K562 (cell line): ENCODE measurements around the gene TBC1D10A. TPM values are rescaled to one million over a fixed set of nuclear protein-coding genes. Genes with fewer than 3 reads are reported as not detected.

Source experiments
- ATAC-seq: fragments of 200-7000 bp; cut with Tn5 transposase; 3 replicates; pipeline ENCODE4 v1.9.1; 2020; ENCODE audit warnings: moderate library complexity
- BruUV-seq: library from RNA; stranded (reverse); fragments of 400-500 nt; replicated peaks from 2 replicates; lab custom pipeline; 2021; lab: Mats Ljungman, UMichigan
- CTCF ChIA-PET: fragments of 300-600 bp; formaldehyde crosslinking; extraction: SDS; loops from one replicate; lab custom pipeline; 2021; ENCODE audit warnings: low intra/inter-chr PET ratio; lab: Yijun Ruan, JAX
- POLR2A ChIA-PET: fragments of 300-600, 350-650 bp; sonication (Branson Sonifier 250); formaldehyde crosslinking; extraction: SDS; loops from one replicate; lab custom pipeline; 2021; ENCODE audit warnings: antibody characterized with exemption, inconsistent platforms; lab: Yijun Ruan, JAX
- DNase-seq, 4 experiments: peaks; one replicate each; pipeline versions ENCODE4 v3.0.0 to v3.0.0-alpha.2; 2011 to 2018; ENCODE audit warnings: low spot score in 3 of 4, mixed read lengths in 3 of 4; ENCODE audit errors: extremely low read depth in 1 of 4
- FAIRE-seq: peaks from 2 replicates; lab custom pipeline; 2011; peaks lifted over from hg19 to GRCh38; lab: Jason Lieb, UNC
- H2AFZ ChIP-seq: 2 replicates; pipeline ENCODE4 v1.6.0; 2011; ENCODE audit warnings: low read depth, low read length, control low read depth, inconsistent platforms
- H3K27ac ChIP-seq: fragments of 200-600 bp; 3 replicates; pipeline ENCODE4 v1.8.0; 2011; ENCODE audit warnings: low read depth, mild to moderate bottlenecking, control low read depth, inconsistent platforms, low read length, moderate library complexity, mixed read lengths; ENCODE audit errors: extremely low read depth
- H3K27me3 ChIP-seq, 2 experiments: fragments of 300-600 bp in 1 of 2; 2 replicates in 1 of 2; 3 replicates in 1 of 2; pipeline versions ENCODE4 v1.6.0 to v1.8.0; 2011; ENCODE audit warnings: inconsistent platforms in 2 of 2, low read length in 2 of 2, mild to moderate bottlenecking in 1 of 2, mixed read lengths in 1 of 2, moderate library complexity in 1 of 2; ENCODE audit not compliant: control insufficient read depth in 2 of 2, insufficient read depth in 2 of 2
- H3K36me3 ChIP-seq: fragments of 300-600 bp; 3 replicates; pipeline ENCODE4 v1.8.0; 2011; ENCODE audit warnings: mild to moderate bottlenecking, low read length, inconsistent platforms; ENCODE audit not compliant: control insufficient read depth, insufficient read depth
- H3K4me1 ChIP-seq, 2 experiments: fragments of 200-600 bp in 1 of 2; replicated peaks in 1 of 2; 2 replicates in 1 of 2; 3 replicates in 1 of 2; pipeline versions ENCODE4 v1.5.1 to v1.8.0; 2011; ENCODE audit warnings: inconsistent platforms in 2 of 2, low read length in 2 of 2, mild to moderate bottlenecking in 1 of 2, mixed read lengths in 1 of 2, moderate library complexity in 1 of 2; ENCODE audit not compliant: control insufficient read depth in 2 of 2, insufficient read depth in 2 of 2
- H3K4me2 ChIP-seq: 2 replicates; pipeline ENCODE4 v1.6.1; 2011; ENCODE audit warnings: low read length, control low read depth, inconsistent platforms, mixed read lengths; ENCODE audit not compliant: insufficient read depth
- H3K4me3 ChIP-seq: fragments of 200-600 bp; sonication (generic), shearing (Covaris generic); 2 replicates; pipeline ENCODE4 v1.5.1; 2016; ENCODE audit warnings: control low read depth, inconsistent platforms
- H3K79me2 ChIP-seq: fragments of 200-600 bp; 3 replicates; pipeline ENCODE4 v1.8.0; 2011; ENCODE audit warnings: low read length, inconsistent platforms; ENCODE audit not compliant: control insufficient read depth, insufficient read depth
- H3K9ac ChIP-seq, 2 experiments: 2 replicates each; pipeline versions ENCODE4 v1.6.0 to v1.6.1; 2011; ENCODE audit warnings: low read depth in 2 of 2, low read length in 2 of 2, control low read depth in 1 of 2, inconsistent platforms in 1 of 2, mild to moderate bottlenecking in 1 of 2, mixed read lengths in 1 of 2; ENCODE audit not compliant: insufficient read depth in 1 of 2
- H3K9me1 ChIP-seq: one replicate; pipeline ENCODE4 v1.6.0; 2011; ENCODE audit warnings: inconsistent platforms, mild to moderate bottlenecking, low read length, moderate library complexity; ENCODE audit not compliant: control insufficient read depth, insufficient read depth
- H3K9me3 ChIP-seq: replicated peaks from 2 replicates; pipeline ENCODE4 v1.5.1; 2011; ENCODE audit warnings: low read depth, low read length, inconsistent platforms; ENCODE audit not compliant: control insufficient read depth, insufficient read depth
- H4K20me1 ChIP-seq: replicated peaks from 2 replicates; pipeline ENCODE4 v1.6.1; 2011; ENCODE audit warnings: low read length, inconsistent platforms, mixed read lengths; ENCODE audit not compliant: control insufficient read depth, insufficient read depth
- CXXC5 ChIP-seq: fragments of 250-450 bp; sonication (Bioruptor Pico); IDR thresholded peaks from 2 replicates; pipeline ENCODE4 v1.8.0; 2022; ENCODE audit warnings: inconsistent platforms, mild to moderate bottlenecking, moderate library complexity
- PBX2 ChIP-seq, 2 experiments: IDR thresholded peaks in 1 of 2; conservative IDR thresholded peaks in 1 of 2; 2 replicates each; pipeline ENCODE4 v1.6.1; 2016; ENCODE audit warnings: low read depth in 2 of 2, mild to moderate bottlenecking in 1 of 2, missing compliant biosample characterization in 1 of 2, missing genetic modification characterization in 1 of 2, moderate library complexity in 1 of 2
- RB1 ChIP-seq: fragments of 450-650 bp; IDR thresholded peaks from 2 replicates; pipeline ENCODE4 v1.6.1; 2017; ENCODE audit warnings: low read depth, mild to moderate bottlenecking
- RBM22 ChIP-seq: fragments of 200-400 bp; formaldehyde crosslinking; IDR thresholded peaks from 2 replicates; pipeline ENCODE4 v1.6.1; 2018; ENCODE audit warnings: low read length, low read depth; ENCODE audit not compliant: poor library complexity, severe bottlenecking
- TAF9B ChIP-seq: fragments of 450-650 bp; IDR thresholded peaks from 2 replicates; pipeline ENCODE4 v1.6.1; 2018; ENCODE audit warnings: mild to moderate bottlenecking; ENCODE audit not compliant: partially characterized antibody
- TOE1 ChIP-seq, 2 experiments: fragments of 450-650 bp in 1 of 2; sonication (generic) in 1 of 2; formaldehyde crosslinking in 1 of 2; IDR thresholded peaks; 2 replicates each; pipeline versions ENCODE4 v1.7.1 to v1.8.0; 2016 to 2022; ENCODE audit warnings: borderline replicate concordance in 2 of 2, mild to moderate bottlenecking in 2 of 2, antibody characterized with exemption in 1 of 2, inconsistent platforms in 1 of 2, low read depth in 1 of 2, missing genetic modification reagents in 1 of 2, moderate library complexity in 1 of 2
- ZBTB1 ChIP-seq: sonication (generic); formaldehyde crosslinking; IDR thresholded peaks from 2 replicates; pipeline ENCODE4 v1.8.1; 2023; ENCODE audit warnings: missing genetic modification reagents, low read depth, mild to moderate bottlenecking, borderline replicate concordance
- ZNF124 ChIP-seq: sonication (generic); formaldehyde crosslinking; IDR thresholded peaks from 2 replicates; pipeline ENCODE4 v1.8.1; 2022; ENCODE audit warnings: missing genetic modification reagents
- WGBS: fragments of 100-300 bp; shearing (Covaris generic); methylation state at CpG from one replicate; pipeline ENCODE4 v1.1.6; 2016; ENCODE audit warnings: low coverage, mixed read lengths; ENCODE audit not compliant: insufficient coverage; ENCODE audit errors: missing lambda C conversion rate; 5-methylcytosine and 5-hydroxymethylcytosine counted together
- in situ Hi-C: fragments of 300-500 bp; cut with MboI; formaldehyde crosslinking; loops from 4 replicates; pipeline ENCODE4 v1.15.0; 2018; ENCODE audit warnings: inconsistent platforms, mixed read lengths
- intact Hi-C: fragments of 100-400 bp; cut with micrococcal nuclease; formaldehyde crosslinking; loops from 2 replicates; pipeline ENCODE4 v1.14.2; 2022
- polyA plus RNA-seq, 8 experiments: library from polyadenylated mRNA; depleted of rRNA in 4 of 8; stranded (reverse) in 5 of 8; unstranded in 3 of 8; fragments of >200 nt; fragmentation: Nextera tagmentation in 2 of 8; fragmentation: Illumina TruSeq in 1 of 8; extraction: Ambion mirVana in 2 of 8; extraction: Trizol in 1 of 8; gene quantifications; 2 replicates each; pipeline versions ENCODE4 v1.2.1 to v1.2.3, GENCODE V29; 2011 to 2014; ENCODE audit warnings: inconsistent platforms in 1 of 8, missing spikeins in 1 of 8
- total RNA-seq, 7 experiments: library from RNA; depleted of rRNA in 6 of 7; stranded (reverse); fragments of >200 nt in 6 of 7; fragmentation: Illumina TruSeq in 2 of 7; extraction: Trizol in 2 of 7; gene quantifications; 2 replicates each; pipeline versions ENCODE4 v1.2.1 to v1.2.3, GENCODE V29; 2011 to 2021; ENCODE audit warnings: low replicate concordance in 1 of 7

The TBC1D10A gene
- total and polyA plus RNA-seq, 9 of the 15 experiments (the other 6 are each of a cell fraction or from before 2014, with no cell fraction given), result 0.13 to 10.4 (median 4.6) TPM

- TF ChIP-seq ZBTB1 (CRISPR knock-in tag) (no peak), RB1 (peak; percentile 21; the same call in 1 of the 2 replicates), PBX2 (CRISPR knock-in tag; IDR thresholded peaks at IDR 0.05; ENCODE audit: low read depth) (peak; percentile 81), PBX2 (tag; conservative IDR thresholded peaks at IDR 0.05; ENCODE audit: low read depth) (peak; percentile 69), RBM22 (no peak), CXXC5 (CRISPR knock-in tag) (peak; percentile 52)
These were observed at the start of gene TBC1D10A (continued) for GRCh38 chr22:30326706-30327362.

- Histone ChIP-seq H3K9me3 (no peaks in the 10 kb centered on the region), H3K4me2 (no peak overlapping the region), H3K4me3 (no peak overlapping the region), H4K20me1 (no peaks in the 10 kb centered on the region), H2AFZ (no peak overlapping the region), H3K4me1 (peaks cover 0 to 10% of the 10 kb centered on the region in 2 experiments; a peak in 2 of 5 replicates), H3K9ac (no peak overlapping the region), H3K9me1 (no peaks in the 10 kb centered on the region), H3K27ac (no peak overlapping the region), H3K27me3 (no peaks in the 10 kb centered on the region), H3K79me2 (no peaks in the 10 kb centered on the region), H3K36me3 (no peaks in the 10 kb centered on the region)
- DNase-seq (no peak), ATAC-seq (no peak), FAIRE-seq (no peak)
- CTCF ChIA-PET, result no interaction called here
- intact Hi-C loops (no loop called here), in situ Hi-C loops (loop anchor here (5.0 to 25.0 kb wide), 2 partner anchors 93 to 263 kb away; no protein-coding TSS in a partner anchor)
- POLR2A ChIA-PET, result interaction anchor here (0.6 kb wide), 2 partner anchors 9 to 120 kb away, joined by 4 read pairs; no protein-coding TSS in a partner anchor
- no TSS peak for BruUV-seq
- 52% methylated on average over 10 of the region's 13 CpGs for WGBS
- TF ChIP-seq TAF9B (no peak), TOE1 (IDR thresholded peaks at IDR 0.05; ENCODE audit: borderline replicate concordance) (no peak), TOE1 (CRISPR knock-in tag; IDR thresholded peaks at IDR 0.05; ENCODE audit: borderline replicate concordance, low read depth) (no peak), ZNF124 (CRISPR knock-in tag) (no peak)
These were observed 48.6 kb upstream of the TBC1D10A start for GRCh38 chr22:30375312-30375849.
